ENCODE data around the gene GPAM. TPM values are rescaled to one million over a fixed set of nuclear protein-coding genes. Genes with fewer than 3 reads are reported as not detected.
A peak's percentile ranks its signal among the peaks of the same experiment; 100 is the strongest.

GPAM gene
- total and polyA plus RNA-seq, 12 donors, result 10.7 to 36.6 (median 20.6) TPM

DNA sequence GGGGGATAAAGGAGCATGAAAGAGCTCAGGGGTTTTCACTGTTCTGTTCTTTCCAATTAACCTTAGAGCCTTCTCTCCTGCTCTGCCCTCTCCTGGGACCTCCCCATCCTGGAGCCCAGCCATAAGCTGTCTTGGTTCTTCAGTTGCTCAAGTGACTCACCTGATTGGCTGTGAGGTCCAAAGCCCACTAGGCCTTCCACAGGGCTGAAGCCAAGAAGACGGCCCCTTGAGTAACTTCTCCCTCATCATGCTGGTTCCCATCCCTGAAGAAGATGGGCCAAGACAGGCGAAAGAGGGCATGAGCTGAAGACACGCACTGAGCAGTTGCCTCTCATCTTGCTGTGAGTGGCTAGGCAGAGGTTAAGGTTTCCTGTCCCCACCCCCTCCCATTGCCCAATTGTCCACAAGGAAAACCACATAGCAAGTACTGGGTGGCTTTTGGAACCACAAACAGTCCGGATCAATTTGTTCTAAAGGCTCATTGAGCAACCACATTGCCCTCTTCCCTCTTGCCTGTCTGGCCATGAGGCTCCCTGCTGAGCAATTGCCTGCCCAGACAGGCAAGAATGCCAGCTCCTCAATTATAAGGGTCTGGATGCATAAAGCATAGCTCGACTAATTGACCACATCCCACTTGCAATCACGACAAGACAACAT is 43.9 kb upstream of the GPAM start:
- intact Hi-C loops (cut with DNase I), result no loop called here
- no peak overlapping the region for H3K4me3 ChIP-seq
- 79 to 87% methylated on average over 6 of the region's 6 CpGs for WGBS, 2 donors
- ATAC-seq (peak in 1 of 8 donors; percentile 61), DNase-seq (no peak)
- peaks cover 0 to 4% (median 0%) of the 10 kb centered on the region in 9 donors for H3K4me1 ChIP-seq
- no peaks in the 10 kb centered on the region for H3K27me3 ChIP-seq
- TF ChIP-seq, protein P1, sequence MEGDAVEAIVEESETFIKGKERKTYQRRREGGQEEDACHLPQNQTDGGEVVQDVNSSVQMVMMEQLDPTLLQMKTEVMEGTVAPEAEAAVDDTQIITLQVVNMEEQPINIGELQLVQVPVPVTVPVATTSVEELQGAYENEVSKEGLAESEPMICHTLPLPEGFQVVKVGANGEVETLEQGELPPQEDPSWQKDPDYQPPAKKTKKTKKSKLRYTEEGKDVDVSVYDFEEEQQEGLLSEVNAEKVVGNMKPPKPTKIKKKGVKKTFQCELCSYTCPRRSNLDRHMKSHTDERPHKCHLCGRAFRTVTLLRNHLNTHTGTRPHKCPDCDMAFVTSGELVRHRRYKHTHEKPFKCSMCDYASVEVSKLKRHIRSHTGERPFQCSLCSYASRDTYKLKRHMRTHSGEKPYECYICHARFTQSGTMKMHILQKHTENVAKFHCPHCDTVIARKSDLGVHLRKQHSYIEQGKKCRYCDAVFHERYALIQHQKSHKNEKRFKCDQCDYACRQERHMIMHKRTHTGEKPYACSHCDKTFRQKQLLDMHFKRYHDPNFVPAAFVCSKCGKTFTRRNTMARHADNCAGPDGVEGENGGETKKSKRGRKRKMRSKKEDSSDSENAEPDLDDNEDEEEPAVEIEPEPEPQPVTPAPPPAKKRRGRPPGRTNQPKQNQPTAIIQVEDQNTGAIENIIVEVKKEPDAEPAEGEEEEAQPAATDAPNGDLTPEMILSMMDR (IDR thresholded peaks at IDR 0.05), result no peak
- no peaks in the 10 kb centered on the region for H3K9me3 ChIP-seq
- no peak overlapping the region for H3K27ac ChIP-seq
- H3K36me3 ChIP-seq, result no peaks in the 10 kb centered on the region

DNA sequence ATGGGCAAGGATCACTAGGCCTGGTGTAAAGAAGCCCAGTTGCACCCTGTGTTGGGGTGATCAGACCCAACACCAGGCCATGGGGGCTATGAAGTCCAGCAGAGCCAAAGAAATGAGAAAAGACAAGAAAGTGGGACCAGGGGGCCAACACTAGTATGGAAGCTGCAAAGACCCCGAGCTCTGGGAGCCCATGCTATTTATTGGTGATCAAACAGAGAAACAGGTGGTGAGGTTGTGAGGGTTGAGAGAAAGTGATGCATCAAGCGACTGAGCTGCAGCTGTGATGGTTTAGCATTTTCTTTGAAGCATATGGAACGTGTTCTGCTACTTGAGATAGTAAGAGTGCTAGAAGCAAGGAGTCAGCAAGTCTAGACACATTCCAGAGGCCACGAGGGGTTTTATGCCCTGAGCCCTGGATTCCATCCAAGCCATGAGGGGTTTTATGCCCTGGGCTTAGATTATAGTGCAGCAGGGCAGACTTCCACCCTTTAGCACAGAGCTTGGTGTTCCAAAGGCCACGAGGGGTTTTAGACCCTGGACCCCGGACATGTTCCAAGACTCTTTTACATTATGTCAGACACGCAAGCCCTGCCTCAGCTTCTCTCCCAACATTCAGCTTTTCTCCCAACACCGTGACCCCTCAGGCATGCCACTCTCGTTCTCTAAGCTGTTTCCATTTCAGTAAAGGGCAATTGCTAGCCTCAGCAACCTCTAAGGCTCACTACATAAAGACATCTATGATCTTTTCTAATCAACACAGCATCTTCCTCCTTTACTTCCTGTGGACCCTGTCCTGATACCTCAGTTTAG is 43.1 kb upstream of the GPAM start:
- DNase-seq (no peak), ATAC-seq (no peak)
- Histone ChIP-seq H3K36me3 (no peaks in the 10 kb centered on the region), H3K27ac (no peak overlapping the region), H3K9me3 (no peaks in the 10 kb centered on the region), H3K4me3 (no peak overlapping the region), H3K27me3 (no peaks in the 10 kb centered on the region), H3K4me1 (peaks cover 0 to 4% (median 0%) of the 10 kb centered on the region in 9 donors)
- WGBS, 2 donors, result 71 to 75% methylated on average over 9 of the region's 9 CpGs
- intact Hi-C loops (cut with DNase I), result no loop called here
- TF ChIP-seq, protein P1 (IDR thresholded peaks at IDR 0.05), result no peak

DNA sequence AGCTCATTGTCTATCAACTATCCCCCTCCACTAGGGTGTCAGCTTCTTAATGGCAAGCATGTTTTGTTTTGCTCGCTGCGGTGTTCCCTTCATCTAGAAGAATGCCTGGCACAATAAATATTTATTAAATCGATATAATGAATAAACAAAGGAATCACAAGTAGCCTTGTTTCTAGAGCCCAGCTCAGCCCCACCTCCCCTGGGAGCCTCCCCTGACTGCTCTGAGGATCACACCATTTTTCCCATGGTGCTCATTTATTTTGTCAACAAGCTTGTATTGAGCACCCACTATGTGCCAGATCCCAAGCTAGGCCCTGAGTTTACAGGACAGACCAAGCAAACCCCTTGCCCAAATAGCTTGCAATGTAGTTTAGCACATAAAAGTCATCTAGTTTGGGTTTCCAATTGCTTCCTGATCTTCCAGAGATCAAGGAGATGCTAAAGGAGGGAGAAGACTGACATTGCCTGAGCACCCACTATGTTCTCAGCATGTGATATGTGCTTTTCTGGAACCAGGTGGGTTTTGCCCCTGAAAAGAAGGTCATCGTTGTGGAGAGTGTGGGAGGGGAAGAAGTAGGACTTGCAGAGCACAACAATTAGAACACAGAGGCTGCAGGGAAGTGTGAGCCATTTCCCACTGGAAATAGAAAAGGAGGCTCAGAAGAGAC is 42.3 kb upstream of the GPAM start:
- H3K4me3 ChIP-seq, result no peak overlapping the region
- H3K27ac ChIP-seq, result no peak overlapping the region
- peaks cover 0 to 2% (median 0%) of the 10 kb centered on the region in 11 donors for H3K9me3 ChIP-seq
- H3K36me3 ChIP-seq, result no peaks in the 10 kb centered on the region
- TF ChIP-seq, protein P1 (IDR thresholded peaks at IDR 0.05), result no peak
- WGBS, 2 donors, result 85 to 87% methylated on average over 4 of the region's 4 CpGs
- peaks cover 0 to 4% (median 0%) of the 10 kb centered on the region in 9 donors for H3K4me1 ChIP-seq
- H3K27me3 ChIP-seq, result no peaks in the 10 kb centered on the region
- intact Hi-C loops (cut with DNase I), result no loop called here
- DNase-seq (no peak), ATAC-seq (no peak)

DNA sequence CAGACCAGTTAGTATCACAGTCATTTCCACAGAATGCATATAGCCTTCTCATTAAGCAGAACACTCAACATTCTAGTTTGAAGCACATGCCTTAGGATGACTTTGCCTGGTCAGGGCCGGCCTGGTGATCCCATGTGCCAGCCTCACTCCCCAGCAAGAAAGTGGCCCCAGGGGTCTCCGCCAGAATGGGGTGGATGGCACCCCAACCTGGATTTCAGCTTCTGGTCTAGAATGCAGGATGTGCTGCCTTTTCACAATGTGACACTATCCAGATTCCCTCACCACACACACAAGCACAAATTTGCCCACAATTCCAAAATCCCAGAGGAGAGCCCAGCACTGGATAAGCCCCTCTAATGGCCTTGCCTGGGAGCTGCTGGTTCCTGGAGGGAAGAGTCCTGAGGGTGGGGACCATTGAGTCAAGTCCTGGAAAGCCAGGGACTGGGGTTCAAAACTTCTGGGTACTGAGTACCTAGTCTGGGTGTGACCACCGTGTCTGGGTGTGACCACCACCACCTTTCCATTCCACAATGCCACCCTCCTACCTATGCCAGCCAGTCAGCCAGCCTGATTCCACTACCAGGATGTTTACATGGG is 41.5 kb upstream of the GPAM start:
- peaks cover 0 to 4% (median 0%) of the 10 kb centered on the region in 9 donors for H3K4me1 ChIP-seq
- intact Hi-C loops (cut with DNase I), result no loop called here
- 87 to 90% methylated on average over 3 of the region's 3 CpGs for WGBS, 2 donors
- TF ChIP-seq, protein P1 (IDR thresholded peaks at IDR 0.05), result no peak
- H3K27me3 ChIP-seq, result no peaks in the 10 kb centered on the region
- no peak for ATAC-seq
- H3K4me3 ChIP-seq, result no peak overlapping the region
- no peaks in the 10 kb centered on the region for H3K36me3 ChIP-seq
- H3K27ac ChIP-seq, result no peak overlapping the region
- DNase-seq, result no peak
- peaks cover 0 to 11% (median 4%) of the 10 kb centered on the region in 11 donors for H3K9me3 ChIP-seq
